ENCODE data around the gene GABPB1. TPM values are rescaled to one million over a fixed set of nuclear protein-coding genes. Genes with fewer than 3 reads are reported as not detected.
A peak's percentile ranks its signal among the peaks of the same experiment; 100 is the strongest.
"Not testable (repeated sequence)": the region's sequence is repeated elsewhere in the genome, so short reads cannot be mapped to it uniquely, and the experiment has no call there.

The GABPB1 gene
- total and polyA plus RNA-seq, 10 of the 15 experiments (the other 5 are each of a cell fraction or from before 2014, with no cell fraction given) = 13.9 to 48.2 (median 39.8) TPM

- H2AFZ ChIP-seq (ENCODE audit: control insufficient read depth, low read depth, low read length); H3K9ac ChIP-seq (ENCODE audit: control insufficient read depth, insufficient read depth, low read length); H3K4me3 ChIP-seq; FAIRE-seq; H3K9me3 ChIP-seq (replicated peaks; ENCODE audit: control insufficient read depth, insufficient read depth, low read length); H3K27ac ChIP-seq (ENCODE audit: control insufficient read depth, insufficient read depth); H3K79me2 ChIP-seq (ENCODE audit: control insufficient read depth, insufficient read depth, low read length); H3K27me3 ChIP-seq (replicated peaks in 1 of 2; ENCODE audit: control insufficient read depth in 2 of 2, insufficient read depth in 2 of 2, low read length in 1 of 2); H3K4me2 ChIP-seq (ENCODE audit: control insufficient read depth, insufficient read depth); ATAC-seq; in situ Hi-C loops (cut with MboI); DNase-seq (ENCODE audit: low read depth, low spot score); H4K20me1 ChIP-seq (ENCODE audit: control insufficient read depth, insufficient read depth); H3K36me3 ChIP-seq (ENCODE audit: control insufficient read depth in 2 of 2, insufficient read depth in 2 of 2, low read length in 1 of 2); BruUV-seq (replicated peaks): not testable (repeated sequence)
- 95% methylated on average over 7 of the region's 7 CpGs for WGBS (ENCODE audit: insufficient coverage, insufficient replicate concordance, low lambda C conversion rate, missing lambda C conversion rate)
- ChIA-PET SMC1A (ENCODE audit: uncharacterized antibody, unreplicated experiment) (interaction anchor here (1.6 to 4.7 kb wide), 4 partner anchors 9 to 45 kb away, joined by 5 to 38 read pairs (median 10); partner anchors contain the start of genes GABPB1 and USP8), RAD21 (ENCODE audit: unreplicated experiment) (interaction anchor here (1.8 to 1.9 kb wide), 2 partner anchors 11 to 26 kb away, joined by 7 to 9 read pairs; no protein-coding TSS in a partner anchor), POLR2A (interaction anchor here (1.3 kb wide), 1 partner anchor 9 kb away, joined by 4 read pairs; no protein-coding TSS in a partner anchor), CTCF (interaction anchor here (0.6 to 2.2 kb wide), 5 partner anchors 12 to 68 kb away, joined by 3 to 6 read pairs (median 4); partner anchors contain the start of gene GABPB1)
- intact Hi-C loops (cut with micrococcal nuclease; ENCODE audit: unreplicated experiment) = loop anchor here (2.0 to 5.0 kb wide), 2 partner anchors 21 to 43 kb away; partner anchors contain the start of gene USP8
- H3K4me1 ChIP-seq (ENCODE audit: control insufficient read depth, insufficient read depth, low read length) = peaks cover 11% of the 10 kb centered on the region
These were observed 24.4 kb upstream of the GABPB1 start for GRCh38 chr15:50379413-50379812.

GRCh38 chr15:50378776-50379175 is 23.8 kb upstream of the GABPB1 start:
- no peaks in the 10 kb centered on the region for H3K36me3 ChIP-seq (ENCODE audit: control insufficient read depth in 2 of 2, insufficient read depth in 2 of 2, low read length in 1 of 2)
- ChIA-PET POLR2A (interaction anchor here (0.7 to 2.7 kb wide), 4 partner anchors 10 to 75 kb away, joined by 4 to 9 read pairs (median 4); partner anchors contain the start of genes GABPB1 and USP8), RAD21 (ENCODE audit: unreplicated experiment) (interaction anchor here (1.8 to 2.2 kb wide), 3 partner anchors 12 to 26 kb away, joined by 6 to 9 read pairs (median 7); no protein-coding TSS in a partner anchor), CTCF (interaction anchor here (1.1 to 2.2 kb wide), 4 partner anchors 12 to 26 kb away, joined by 3 to 6 read pairs (median 4); partner anchors contain the start of gene GABPB1), SMC1A (ENCODE audit: uncharacterized antibody, unreplicated experiment) (interaction anchor here (1.1 to 4.7 kb wide), 5 partner anchors 10 to 46 kb away, joined by 3 to 38 read pairs (median 8); partner anchors contain the start of genes GABPB1 and USP8)
- ATAC-seq (peak; percentile 7; the same call in 2 of the 3 replicates), FAIRE-seq (no peak), DNase-seq (ENCODE audit: low read depth, low spot score) (no peak)
- no peaks in the 10 kb centered on the region for H3K9me3 ChIP-seq (replicated peaks; ENCODE audit: control insufficient read depth, insufficient read depth, low read length)
- H3K4me2 ChIP-seq (ENCODE audit: control insufficient read depth, insufficient read depth) = peak overlapping the region; percentile 88
- H3K4me3 ChIP-seq = no peak overlapping the region
- H4K20me1 ChIP-seq (ENCODE audit: control insufficient read depth, insufficient read depth) = no peaks in the 10 kb centered on the region
- H3K79me2 ChIP-seq (ENCODE audit: control insufficient read depth, insufficient read depth, low read length) = no peaks in the 10 kb centered on the region
- peak overlapping the region; percentile 78; the same call in 1 of the 2 replicates for H3K27ac ChIP-seq (ENCODE audit: control insufficient read depth, insufficient read depth)
- peak overlapping the region; percentile 13; the same call in 1 of the 2 replicates for H3K9ac ChIP-seq (ENCODE audit: control insufficient read depth, insufficient read depth, low read length)
- no peaks in the 10 kb centered on the region for H3K27me3 ChIP-seq (replicated peaks in 1 of 2; ENCODE audit: control insufficient read depth in 2 of 2, insufficient read depth in 2 of 2, low read length in 1 of 2)
- BruUV-seq (replicated peaks) = no TSS peak
- intact Hi-C loops (cut with micrococcal nuclease; ENCODE audit: unreplicated experiment) (loop anchor here (2.0 to 5.0 kb wide), 2 partner anchors 20 to 44 kb away; partner anchors contain the start of gene USP8), in situ Hi-C loops (cut with MboI) (no loop called here)
- 100% methylated on average over 1 of the region's 1 CpG for WGBS (ENCODE audit: insufficient coverage, insufficient replicate concordance, low lambda C conversion rate, missing lambda C conversion rate)
- H3K4me1 ChIP-seq (ENCODE audit: control insufficient read depth, insufficient read depth, low read length) = peaks cover 11% of the 10 kb centered on the region
- H2AFZ ChIP-seq (ENCODE audit: control insufficient read depth, low read depth, low read length) = no peak overlapping the region
- TF ChIP-seq HSF1 (IDR thresholded peaks at IDR 0.05; ENCODE audit: low read depth, low read length) (no peak), USF2 (IDR thresholded peaks at IDR 0.05; ENCODE audit: borderline replicate concordance, low read depth, low read length) (no peak), NR2C2 (IDR thresholded peaks at IDR 0.05; ENCODE audit: borderline replicate concordance, control insufficient read depth, insufficient read length, low read depth) (no peak), CHD1 (IDR thresholded peaks at IDR 0.05; ENCODE audit: low read depth, low read length) (no peak), E4F1 (IDR thresholded peaks at IDR 0.05; ENCODE audit: borderline replicate concordance, partially characterized antibody) (no peak), SKIL (IDR thresholded peaks at IDR 0.05; ENCODE audit: low read depth, poor library complexity, severe bottlenecking) (no peak), PAX8 (IDR thresholded peaks at IDR 0.05) (no peak)

All from GM12878 (cell line).